CD14-positive monocyte (primary cell): Measurements from ENCODE around the gene SLC34A3. TPM values are rescaled to one million over a fixed set of nuclear protein-coding genes. Genes with fewer than 3 reads are reported as not detected.

Source experiments
- DNase-seq, 3 donors: peaks; one replicate each; pipeline ENCODE4 v3.0.0-alpha.2; 2011 to 2022
- H2AFZ ChIP-seq: 2 replicates; pipeline ENCODE4 v1.6.0; 2012; ENCODE audit warnings: mild to moderate bottlenecking, low read depth, low read length, inconsistent platforms; ENCODE audit not compliant: insufficient read depth, poor library complexity, severe bottlenecking
- H3K27ac ChIP-seq, 2 donors: 1 replicate in 1 of 2; 2 replicates in 1 of 2; pipeline ENCODE4 v1.5.1; 2012 to 2013; ENCODE audit warnings: low read length in 2 of 2, control low read depth in 1 of 2, inconsistent platforms in 1 of 2, low read depth in 1 of 2, mild to moderate bottlenecking in 1 of 2
- H3K27me3 ChIP-seq, 2 donors: one replicate each; pipeline versions ENCODE4 v1.6.0 to v1.6.1; 2011 to 2013; ENCODE audit warnings: low read length in 2 of 2; ENCODE audit not compliant: control insufficient read depth in 2 of 2, insufficient read depth in 2 of 2
- H3K36me3 ChIP-seq, 2 donors: replicated peaks in 1 of 2; 1 replicate in 1 of 2; 2 replicates in 1 of 2; pipeline versions ENCODE4 v1.5.1 to v1.6.1; 2012 to 2013; ENCODE audit warnings: low read length in 2 of 2, control low read depth in 1 of 2, inconsistent platforms in 1 of 2, mild to moderate bottlenecking in 1 of 2; ENCODE audit not compliant: insufficient read depth in 2 of 2, control insufficient read depth in 1 of 2
- H3K4me1 ChIP-seq, 2 donors: 1 replicate in 1 of 2; 2 replicates in 1 of 2; pipeline versions ENCODE4 v1.5.1 to v1.6.1; 2012 to 2013; ENCODE audit warnings: low read length in 2 of 2, control low read depth in 1 of 2, inconsistent platforms in 1 of 2, mild to moderate bottlenecking in 1 of 2, moderate library complexity in 1 of 2; ENCODE audit not compliant: insufficient read depth in 2 of 2, control insufficient read depth in 1 of 2
- H3K4me2 ChIP-seq: replicated peaks from 2 replicates; pipeline ENCODE3; 2012; ENCODE audit warnings: low read length, moderate library complexity, mild to moderate bottlenecking; ENCODE audit not compliant: poor library complexity, severe bottlenecking; ENCODE audit errors: extremely low read depth
- H3K4me3 ChIP-seq, 3 experiments: fragments of 200-600 bp in 1 of 3; sonication (generic) in 1 of 3; replicated peaks in 1 of 3; 1 replicate in 2 of 3; 2 replicates in 1 of 3; pipeline ENCODE4 v1.5.1; 2011 to 2013; ENCODE audit warnings: low read length in 3 of 3, mild to moderate bottlenecking in 3 of 3, control low read depth in 2 of 3, low read depth in 2 of 3, inconsistent platforms in 1 of 3, moderate library complexity in 1 of 3
- H3K79me2 ChIP-seq: 2 replicates; pipeline ENCODE4 v1.6.0; 2012; ENCODE audit warnings: mild to moderate bottlenecking, control low read depth, inconsistent platforms, low read length, moderate library complexity; ENCODE audit not compliant: insufficient read depth
- H3K9ac ChIP-seq: 2 replicates; pipeline ENCODE4 v1.6.0; 2017; ENCODE audit warnings: low read length, mild to moderate bottlenecking; ENCODE audit not compliant: insufficient read depth, poor library complexity, severe bottlenecking
- H3K9me3 ChIP-seq, 2 donors: replicated peaks in 1 of 2; 1 replicate in 1 of 2; 2 replicates in 1 of 2; pipeline versions ENCODE4 v1.5.1 to v1.6.1; 2012 to 2013; ENCODE audit warnings: low read length in 2 of 2, control low read depth in 1 of 2; ENCODE audit not compliant: control insufficient read depth in 1 of 2, insufficient read depth in 1 of 2
- H4K20me1 ChIP-seq: 2 replicates; pipeline ENCODE4 v1.6.0; 2012; ENCODE audit warnings: mild to moderate bottlenecking, low read length, control low read depth, moderate library complexity; ENCODE audit not compliant: insufficient read depth
- H3K27ac Mint-ChIP-seq, 7 donors: one replicate each; pipeline ENCODE4 v1.8.0; 2020; ENCODE audit warnings: mild to moderate bottlenecking in 7 of 7, mixed read lengths in 7 of 7, moderate library complexity in 6 of 7, inconsistent platforms in 2 of 7
- H3K27me3 Mint-ChIP-seq, 3 donors: one replicate each; pipeline ENCODE4 v1.8.0; 2021 to 2022; ENCODE audit warnings: low read depth in 3 of 3, mild to moderate bottlenecking in 3 of 3, mixed read lengths in 3 of 3, moderate library complexity in 3 of 3, inconsistent platforms in 1 of 3
- H3K36me3 Mint-ChIP-seq, 2 donors: one replicate each; pipeline ENCODE4 v1.8.0; 2020; ENCODE audit warnings: mixed read lengths in 2 of 2, inconsistent platforms in 1 of 2, mild to moderate bottlenecking in 1 of 2
- H3K4me1 Mint-ChIP-seq: one replicate; pipeline ENCODE4 v1.8.0; 2020; ENCODE audit warnings: mild to moderate bottlenecking, mixed read lengths
- H3K4me3 Mint-ChIP-seq, 2 donors: one replicate each; pipeline ENCODE4 v1.8.0; 2020; ENCODE audit warnings: mild to moderate bottlenecking in 2 of 2, mixed read lengths in 2 of 2, moderate library complexity in 1 of 2
- H3K9me3 Mint-ChIP-seq, 7 donors: one replicate each; pipeline ENCODE4 v1.8.0; 2020 to 2022; ENCODE audit warnings: mixed read lengths in 7 of 7, mild to moderate bottlenecking in 6 of 7, moderate library complexity in 6 of 7, inconsistent platforms in 2 of 7
- WGBS: methylation state at CpG from one replicate; pipeline ENCODE4 v1.1.5; 2013; ENCODE audit warnings: missing lambda C conversion rate; ENCODE audit not compliant: insufficient coverage; 5-methylcytosine and 5-hydroxymethylcytosine counted together
- intact Hi-C, 2 donors: fragments of 100-400 bp; cut with micrococcal nuclease; formaldehyde crosslinking; loops; one replicate each; pipeline versions ENCODE4 v1.15.0 to v1.15.1; 2023
- polyA plus RNA-seq, 3 donors: library from polyadenylated mRNA; depleted of rRNA in 1 of 3; unstranded in 2 of 3; stranded (reverse) in 1 of 3; fragments of 300-500 nt in 2 of 3; fragments of >200 nt in 1 of 3; fragmentation: Illumina TruSeq in 2 of 3; gene quantifications; 1 replicate in 2 of 3; 2 replicates in 1 of 3; pipeline ENCODE4 v1.2.3, GENCODE V29; 2012 to 2021
- TF ChIP-seq, protein P1 (sequence below): fragments of 200-600 bp; IDR thresholded peaks from one replicate; pipeline ENCODE4 v1.8.0; 2022; ENCODE audit warnings: antibody characterized with exemption, mild to moderate bottlenecking

The SLC34A3 gene
- polyA plus RNA-seq, 3 donors, result not detected

DNA sequence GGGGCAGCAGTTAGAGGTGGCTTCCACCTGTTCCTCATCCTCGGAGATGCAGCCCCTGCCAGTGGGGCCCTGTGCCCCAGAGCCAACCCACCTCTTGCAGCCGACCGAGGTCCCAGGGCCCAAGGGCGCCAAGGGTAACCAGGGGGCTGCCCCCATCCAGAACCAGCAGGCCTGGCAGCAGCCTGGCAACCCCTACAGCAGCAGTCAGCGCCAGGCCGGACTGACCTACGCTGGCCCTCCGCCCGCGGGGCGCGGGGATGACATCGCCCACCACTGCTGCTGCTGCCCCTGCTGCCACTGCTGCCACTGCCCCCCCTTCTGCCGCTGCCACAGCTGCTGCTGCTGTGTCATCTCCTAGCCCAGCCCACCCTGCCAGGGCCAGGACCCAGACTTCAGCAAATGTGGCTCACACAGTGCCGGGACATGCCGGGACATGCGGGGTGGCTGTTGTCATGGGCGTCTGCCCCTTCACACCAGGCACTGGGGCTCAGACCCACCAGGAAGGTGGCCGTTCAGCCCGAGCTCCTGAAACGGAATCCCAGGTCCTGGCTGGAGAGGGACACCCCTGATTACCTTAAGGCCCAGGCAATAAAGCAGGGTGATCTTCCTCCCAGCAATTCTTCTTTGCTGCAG, 4.9 kb upstream of the SLC34A3 start:
- Histone ChIP-seq H3K36me3 (no peaks in the 10 kb centered on the region), H3K27me3 (peaks cover 0 to 18% of the 10 kb centered on the region in 2 donors), H3K27ac (no peak overlapping the region), H2AFZ (no peak overlapping the region), H3K9ac (no peak overlapping the region), H3K4me3 (no peak overlapping the region), H3K4me2 (no peak overlapping the region), H4K20me1 (no peaks in the 10 kb centered on the region), H3K9me3 (no peaks in the 10 kb centered on the region), H3K4me1 (peaks cover 29 to 35% of the 10 kb centered on the region in 2 donors), H3K79me2 (no peaks in the 10 kb centered on the region)
- peaks cover 5 to 42% (median 6%) of the 10 kb centered on the region in 3 donors for H3K27me3 Mint-ChIP-seq
- H3K36me3 Mint-ChIP-seq, result no peaks in the 10 kb centered on the region
- peaks cover 0 to 2% (median 0%) of the 10 kb centered on the region in 7 donors for H3K9me3 Mint-ChIP-seq
- WGBS, result 78% methylated on average over 21 of the region's 21 CpGs
- peaks cover 20% of the 10 kb centered on the region for H3K4me1 Mint-ChIP-seq
- intact Hi-C loops, result loop anchor here in 1 of 2 donors (5.0 kb wide), 1 partner anchor 109 kb away; no protein-coding TSS in a partner anchor
- DNase-seq, result no peak
- no peak overlapping the region for H3K4me3 Mint-ChIP-seq
- H3K27ac Mint-ChIP-seq, result no peak overlapping the region
- TF ChIP-seq, protein P1, sequence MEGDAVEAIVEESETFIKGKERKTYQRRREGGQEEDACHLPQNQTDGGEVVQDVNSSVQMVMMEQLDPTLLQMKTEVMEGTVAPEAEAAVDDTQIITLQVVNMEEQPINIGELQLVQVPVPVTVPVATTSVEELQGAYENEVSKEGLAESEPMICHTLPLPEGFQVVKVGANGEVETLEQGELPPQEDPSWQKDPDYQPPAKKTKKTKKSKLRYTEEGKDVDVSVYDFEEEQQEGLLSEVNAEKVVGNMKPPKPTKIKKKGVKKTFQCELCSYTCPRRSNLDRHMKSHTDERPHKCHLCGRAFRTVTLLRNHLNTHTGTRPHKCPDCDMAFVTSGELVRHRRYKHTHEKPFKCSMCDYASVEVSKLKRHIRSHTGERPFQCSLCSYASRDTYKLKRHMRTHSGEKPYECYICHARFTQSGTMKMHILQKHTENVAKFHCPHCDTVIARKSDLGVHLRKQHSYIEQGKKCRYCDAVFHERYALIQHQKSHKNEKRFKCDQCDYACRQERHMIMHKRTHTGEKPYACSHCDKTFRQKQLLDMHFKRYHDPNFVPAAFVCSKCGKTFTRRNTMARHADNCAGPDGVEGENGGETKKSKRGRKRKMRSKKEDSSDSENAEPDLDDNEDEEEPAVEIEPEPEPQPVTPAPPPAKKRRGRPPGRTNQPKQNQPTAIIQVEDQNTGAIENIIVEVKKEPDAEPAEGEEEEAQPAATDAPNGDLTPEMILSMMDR, result no peak

GRCh38 chr9:137226338-137227053, 4.2 kb upstream of the SLC34A3 start:
- no peaks in the 10 kb centered on the region for H3K36me3 Mint-ChIP-seq
- WGBS, result 75% methylated on average over 14 of the region's 18 CpGs

More at GRCh38 chr9:137226338-137227053, 4.2 kb upstream of the SLC34A3 start:
- Mint-ChIP-seq H3K4me1 (peaks cover 20% of the 10 kb centered on the region), H3K27me3 (peaks cover 4 to 39% (median 5%) of the 10 kb centered on the region in 3 donors), H3K9me3 (peaks cover 0 to 2% (median 0%) of the 10 kb centered on the region in 7 donors), H3K4me3 (no peak overlapping the region), H3K27ac (peak overlapping the region in 2 of 7 donors; percentile 41 to 64)
- H3K27ac ChIP-seq, result no peak overlapping the region
- no peaks in the 10 kb centered on the region for H3K79me2 ChIP-seq
- no peak overlapping the region for H3K9ac ChIP-seq
- no peak overlapping the region for H3K4me3 ChIP-seq
- DNase-seq, result no peak
- no peaks in the 10 kb centered on the region for H3K9me3 ChIP-seq
- no peak overlapping the region for H2AFZ ChIP-seq
- H3K4me2 ChIP-seq, result no peak overlapping the region
- H3K4me1 ChIP-seq, result peaks cover 28 to 33% of the 10 kb centered on the region in 2 donors
- TF ChIP-seq, protein P1, result no peak
- intact Hi-C loops, result loop anchor here in 1 of 2 donors (5.0 kb wide), 1 partner anchor 109 kb away; no protein-coding TSS in a partner anchor
- H4K20me1 ChIP-seq, result no peaks in the 10 kb centered on the region
- H3K36me3 ChIP-seq, result no peaks in the 10 kb centered on the region
- H3K27me3 ChIP-seq, result peaks cover 0 to 13% of the 10 kb centered on the region in 2 donors
